Dendritic cell treated with granulocyte-macrophage colony-stimulating factor and Interleukin-4, amounts not matched to agents 40 ng/mL and 50 ng/mL, for 4 days (primary cell): ENCODE measurements around the gene RNH1.

Source experiments
- H3K27ac Mint-ChIP-seq: one replicate; pipeline ENCODE4 v1.8.0; 2022; ENCODE audit warnings: mild to moderate bottlenecking, mixed read lengths
- H3K27me3 Mint-ChIP-seq: one replicate; pipeline ENCODE4 v1.8.0; 2022; ENCODE audit warnings: mild to moderate bottlenecking, mixed read lengths
- H3K36me3 Mint-ChIP-seq: one replicate; pipeline ENCODE4 v1.8.0; 2022; ENCODE audit warnings: low read depth, mixed read lengths
- H3K4me1 Mint-ChIP-seq: one replicate; pipeline ENCODE4 v1.8.0; 2022; ENCODE audit warnings: low read depth, mixed read lengths
- H3K4me3 Mint-ChIP-seq: one replicate; pipeline ENCODE4 v1.8.0; 2022; ENCODE audit warnings: mild to moderate bottlenecking, moderate library complexity, mixed read lengths
- H3K9me3 Mint-ChIP-seq: one replicate; pipeline ENCODE4 v1.8.0; 2022; ENCODE audit warnings: mixed read lengths
- intact Hi-C: fragments of 100-400 bp; cut with micrococcal nuclease; formaldehyde crosslinking; loops from one replicate; pipeline ENCODE4 v1.15.0; 2022

The RNH1 gene

GRCh38 chr11:533586-534395 lies 26.7 kb upstream of the RNH1 start:
- Mint-ChIP-seq H3K4me3 (peak overlapping the region; percentile 76), H3K4me1 (peaks cover 28% of the 10 kb centered on the region), H3K36me3 (peaks cover 39% of the 10 kb centered on the region), H3K9me3 (no peaks in the 10 kb centered on the region), H3K27me3 (peaks cover 19% of the 10 kb centered on the region), H3K27ac (peak overlapping the region; percentile 65)
- intact Hi-C loops = no loop called here

DNA sequence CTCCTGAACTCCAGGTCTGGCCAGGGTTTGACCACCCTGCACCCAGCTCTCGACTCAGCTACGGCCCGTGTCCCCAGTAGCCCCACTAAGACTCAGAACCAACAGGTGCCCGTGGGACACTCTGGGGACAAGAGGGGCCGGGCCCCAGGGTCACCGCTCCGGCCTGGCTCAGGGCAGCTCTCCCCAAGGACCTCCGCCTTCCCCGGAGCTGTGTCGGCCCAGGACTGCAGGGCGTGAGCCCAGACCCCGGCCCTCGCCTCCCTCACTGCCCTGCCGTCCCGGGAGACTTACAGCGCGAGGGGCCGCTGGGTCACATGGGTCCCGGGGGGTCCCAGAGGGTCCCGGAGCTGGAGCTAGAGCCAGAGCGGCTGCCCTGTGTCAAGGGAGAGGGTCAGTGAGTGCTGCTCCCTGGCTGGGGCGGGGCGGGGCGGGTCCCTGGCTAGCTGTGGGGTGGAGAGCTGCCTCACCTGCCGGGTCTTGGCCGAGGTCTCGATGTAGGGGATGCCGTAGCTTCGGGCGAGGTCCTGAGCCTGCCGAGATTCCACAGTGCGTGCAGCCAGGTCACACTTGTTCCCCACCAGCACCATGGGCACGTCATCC lies 26.0 kb upstream of the RNH1 start:
- Mint-ChIP-seq H3K27ac (no peak overlapping the region), H3K36me3 (peaks cover 39% of the 10 kb centered on the region)
- intact Hi-C loops = no loop called here

DNA sequence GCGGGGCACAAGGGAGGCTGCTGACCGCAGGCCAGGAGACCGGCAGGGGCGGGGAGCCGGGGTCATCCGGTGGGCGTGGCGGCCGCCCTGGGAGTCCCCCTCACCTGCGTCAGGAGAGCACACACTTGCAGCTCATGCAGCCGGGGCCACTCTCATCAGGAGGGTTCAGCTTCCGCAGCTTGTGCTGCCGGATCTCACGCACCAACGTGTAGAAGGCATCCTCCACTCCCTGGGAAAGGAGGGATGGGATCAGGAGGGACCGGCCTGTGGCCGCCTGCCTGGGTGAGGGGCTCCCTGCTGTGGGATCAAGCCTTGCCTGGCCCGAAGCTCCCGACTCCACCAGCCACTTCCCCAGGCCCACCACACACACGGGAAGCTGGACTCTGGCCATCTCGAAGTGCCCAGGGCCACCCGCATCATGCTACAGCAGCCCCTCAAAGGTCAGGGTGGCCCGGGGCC lies 25.5 kb upstream of the RNH1 start:
- H3K27ac Mint-ChIP-seq = no peak overlapping the region
- H3K27me3 Mint-ChIP-seq = peaks cover 7% of the 10 kb centered on the region
- peaks cover 39% of the 10 kb centered on the region for H3K36me3 Mint-ChIP-seq
- H3K4me1 Mint-ChIP-seq = peaks cover 23% of the 10 kb centered on the region
- no peak overlapping the region for H3K4me3 Mint-ChIP-seq
- intact Hi-C loops = no loop called here
- no peaks in the 10 kb centered on the region for H3K9me3 Mint-ChIP-seq

More for the DNA sequence above, 26.0 kb upstream of the RNH1 start:
- no peaks in the 10 kb centered on the region for H3K9me3 Mint-ChIP-seq
- peaks cover 12% of the 10 kb centered on the region for H3K27me3 Mint-ChIP-seq
- peaks cover 28% of the 10 kb centered on the region for H3K4me1 Mint-ChIP-seq
- H3K4me3 Mint-ChIP-seq = no peak overlapping the region

DNA sequence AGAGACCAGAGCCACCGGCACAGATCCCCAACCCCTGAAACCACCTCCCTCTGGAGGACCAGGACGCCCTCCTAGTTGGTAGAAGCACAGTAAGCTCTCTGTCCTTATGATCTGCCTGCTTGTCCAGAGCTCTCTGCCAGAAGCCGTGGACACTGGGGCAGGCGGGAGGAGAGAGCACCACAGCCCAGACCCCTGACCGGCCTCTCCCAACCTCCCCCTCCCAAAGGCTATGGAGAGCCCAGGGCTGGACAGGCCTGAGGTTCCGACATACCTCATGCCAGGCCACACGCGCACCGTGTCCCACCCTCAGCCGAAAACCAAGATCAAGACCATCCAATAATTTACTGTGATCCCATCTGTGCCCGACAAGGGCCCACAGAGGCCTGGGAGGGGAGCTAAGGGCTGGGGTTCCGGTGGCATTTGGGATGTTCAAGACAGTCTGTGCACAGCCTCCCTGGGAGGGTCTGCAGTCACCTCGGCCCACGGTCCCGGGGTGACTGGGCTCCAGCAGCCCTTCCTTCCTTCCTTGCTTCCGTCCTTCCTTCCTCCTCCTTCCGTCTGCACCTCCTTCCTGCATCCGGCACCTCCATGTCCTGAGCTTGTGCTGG lies 25.0 kb upstream of the RNH1 start:
- Mint-ChIP-seq H3K4me1 (peaks cover 18% of the 10 kb centered on the region), H3K27me3 (peaks cover 2% of the 10 kb centered on the region), H3K27ac (no peak overlapping the region), H3K4me3 (no peak overlapping the region), H3K9me3 (no peaks in the 10 kb centered on the region), H3K36me3 (peaks cover 39% of the 10 kb centered on the region)
- intact Hi-C loops = no loop called here

DNA sequence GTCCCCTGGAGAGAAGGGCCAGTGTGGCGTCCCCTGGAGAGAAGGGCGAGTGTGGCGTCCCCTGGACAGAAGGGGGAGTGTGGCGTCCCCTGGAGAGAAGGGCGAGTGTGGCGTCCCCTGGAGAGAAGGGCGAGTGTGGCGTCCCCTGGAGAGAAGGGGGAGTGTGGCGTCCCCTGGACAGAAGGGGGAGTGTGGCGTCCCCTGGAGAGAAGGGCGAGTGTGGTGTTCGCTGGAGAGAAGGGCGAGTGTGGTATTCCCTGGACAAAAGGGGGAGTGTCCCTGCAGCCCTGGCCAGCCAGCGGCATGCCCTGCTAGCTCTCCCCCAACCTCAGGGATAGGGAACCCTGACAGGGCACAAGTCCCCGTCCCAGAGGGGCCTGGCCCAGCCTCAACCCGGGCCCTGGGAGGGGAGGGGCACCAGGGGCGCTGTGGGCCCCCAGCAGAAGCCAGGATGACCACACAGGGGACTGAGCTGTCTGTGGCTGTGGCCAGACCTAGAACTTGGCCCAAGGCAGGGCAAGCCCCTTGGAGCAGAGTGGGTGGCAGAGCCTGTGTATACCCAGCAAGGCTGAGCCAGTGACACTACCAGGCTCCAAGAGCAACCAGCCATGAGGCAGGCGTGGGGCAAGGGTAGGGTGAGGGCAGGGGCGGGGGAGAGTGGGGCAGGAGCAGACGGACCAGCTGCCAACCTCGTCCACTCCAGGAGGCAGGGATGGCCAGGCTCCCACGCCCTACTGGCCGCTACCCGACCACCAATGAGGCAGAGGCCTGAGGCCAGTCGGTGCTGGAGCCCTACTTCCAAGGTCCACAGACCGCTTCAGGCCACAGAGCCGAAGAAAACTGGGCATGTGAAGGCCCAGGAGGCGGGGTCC lies 24.2 kb upstream of the RNH1 start:
- Mint-ChIP-seq H3K9me3 (no peaks in the 10 kb centered on the region), H3K4me1 (peaks cover 13% of the 10 kb centered on the region), H3K36me3 (peaks cover 39% of the 10 kb centered on the region), H3K4me3 (no peak overlapping the region), H3K27ac (no peak overlapping the region), H3K27me3 (peaks cover 2% of the 10 kb centered on the region)
- intact Hi-C loops = no loop called here

- no peaks in the 10 kb centered on the region for H3K9me3 Mint-ChIP-seq
- H3K4me1 Mint-ChIP-seq = peaks cover 9% of the 10 kb centered on the region
- peaks cover 2% of the 10 kb centered on the region for H3K27me3 Mint-ChIP-seq
- peaks cover 39% of the 10 kb centered on the region for H3K36me3 Mint-ChIP-seq
- H3K4me3 Mint-ChIP-seq = no peak overlapping the region
- H3K27ac Mint-ChIP-seq = no peak overlapping the region
- intact Hi-C loops = no loop called here
Observed at GRCh38 chr11:529728-530411, 22.8 kb upstream of the RNH1 start.

GRCh38 chr11:528815-529727 lies 22.0 kb upstream of the RNH1 start:
- Mint-ChIP-seq H3K4me1 (peaks cover 4% of the 10 kb centered on the region), H3K4me3 (no peak overlapping the region), H3K9me3 (no peaks in the 10 kb centered on the region), H3K27me3 (peaks cover 3% of the 10 kb centered on the region), H3K27ac (no peak overlapping the region), H3K36me3 (peaks cover 35% of the 10 kb centered on the region)
- intact Hi-C loops = no loop called here

GRCh38 chr11:528166-528814 lies 21.2 kb upstream of the RNH1 start:
- H3K36me3 Mint-ChIP-seq = peaks cover 27% of the 10 kb centered on the region
- no peak overlapping the region for H3K27ac Mint-ChIP-seq
- no peaks in the 10 kb centered on the region for H3K4me1 Mint-ChIP-seq

DNA sequence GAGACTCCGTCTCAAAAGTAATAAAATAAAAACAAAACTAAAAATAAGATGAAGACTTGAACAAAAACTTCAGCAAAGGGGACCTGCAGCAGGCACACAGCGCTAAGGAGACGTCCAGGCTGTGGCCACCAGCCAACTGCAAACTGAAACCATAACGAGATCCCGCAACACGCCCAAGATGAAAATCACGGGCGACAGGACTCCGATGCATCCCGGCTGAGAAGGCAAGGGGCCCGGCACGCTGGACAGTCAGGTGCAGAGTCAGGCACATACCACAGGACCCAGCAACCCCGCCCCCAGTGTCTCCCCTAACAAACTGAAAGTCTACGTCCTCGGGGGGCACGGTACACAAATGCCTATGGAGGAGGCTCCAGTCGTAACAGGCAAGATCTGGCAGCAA lies 19.1 kb upstream of the RNH1 start:
- no peak overlapping the region for H3K4me3 Mint-ChIP-seq
- H3K4me1 Mint-ChIP-seq = no peaks in the 10 kb centered on the region
- intact Hi-C loops = no loop called here
- peaks cover 7% of the 10 kb centered on the region for H3K36me3 Mint-ChIP-seq
- H3K9me3 Mint-ChIP-seq = no peaks in the 10 kb centered on the region
- H3K27ac Mint-ChIP-seq = no peak overlapping the region
- peaks cover 3% of the 10 kb centered on the region for H3K27me3 Mint-ChIP-seq

More at GRCh38 chr11:528166-528814, 21.2 kb upstream of the RNH1 start:
- H3K9me3 Mint-ChIP-seq = no peaks in the 10 kb centered on the region
- intact Hi-C loops = no loop called here
- H3K27me3 Mint-ChIP-seq = peaks cover 3% of the 10 kb centered on the region
- no peak overlapping the region for H3K4me3 Mint-ChIP-seq

DNA sequence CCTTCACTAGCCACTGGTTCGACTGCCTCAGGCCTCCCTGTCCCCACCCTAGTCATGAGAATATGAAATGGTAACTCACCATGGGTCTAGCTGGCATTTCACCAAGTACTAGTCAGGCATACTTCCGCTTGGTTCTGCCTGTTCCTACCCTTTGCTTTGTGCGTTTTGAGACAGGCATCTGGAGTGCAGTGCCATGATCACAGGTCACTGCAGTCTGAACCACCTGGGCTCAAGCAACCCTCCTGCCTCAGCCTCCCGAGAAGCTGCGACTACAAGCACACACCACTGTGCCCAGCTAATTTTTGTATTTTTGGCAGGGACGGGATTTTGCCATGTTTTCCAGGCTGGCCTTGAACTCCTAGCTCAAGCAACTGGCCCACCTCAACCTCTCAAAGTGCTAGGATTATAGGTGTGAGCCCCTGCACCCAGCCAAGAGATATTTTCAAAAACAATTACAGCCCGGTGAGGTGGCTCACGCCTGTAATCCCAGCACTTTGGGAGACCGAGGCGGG lies 14.2 kb upstream of the RNH1 start:
- intact Hi-C loops = no loop called here
- H3K27ac Mint-ChIP-seq = no peak overlapping the region

GRCh38 chr11:520428-521176 lies 13.6 kb upstream of the RNH1 start:
- peaks cover 1% of the 10 kb centered on the region for H3K27me3 Mint-ChIP-seq
- H3K36me3 Mint-ChIP-seq = peaks cover 14% of the 10 kb centered on the region
- no peak overlapping the region for H3K27ac Mint-ChIP-seq
- H3K4me1 Mint-ChIP-seq = peaks cover 18% of the 10 kb centered on the region
- peaks cover 11% of the 10 kb centered on the region for H3K9me3 Mint-ChIP-seq
- intact Hi-C loops = no loop called here
- no peak overlapping the region for H3K4me3 Mint-ChIP-seq

More for the DNA sequence above, 14.2 kb upstream of the RNH1 start:
- Mint-ChIP-seq H3K27me3 (peaks cover 3% of the 10 kb centered on the region), H3K4me1 (peaks cover 18% of the 10 kb centered on the region), H3K9me3 (peaks cover 6% of the 10 kb centered on the region), H3K36me3 (peaks cover 8% of the 10 kb centered on the region), H3K4me3 (no peak overlapping the region)
